ENCODE results near the gene CDC5L. TPM values are rescaled to one million over a fixed set of nuclear protein-coding genes. Genes with fewer than 3 reads are reported as not detected.
"Not testable (repeated sequence)": the region's sequence is repeated elsewhere in the genome, so short reads cannot be mapped to it uniquely, and the experiment has no call there.

CDC5L gene
- 10 to 100 TPM; 35.3 to 47.1 (median 39.3) TPM for polyA plus RNA-seq (ENCODE audit: insufficient read length in 3 of 3)
- long read RNA-seq, donor 1, full-length matches to known transcripts, result 1 of 1 reads
- long read RNA-seq, donor 1, partial matches to known transcripts, result 0 of 1 reads
- long read RNA-seq, donor 1, other reads (novel, unspliced or antisense), result 0 of 1 reads
- long read RNA-seq, donor 2, full-length matches to known transcripts, result 3 of 54 reads
- long read RNA-seq, donor 2, partial matches to known transcripts, result 51 of 54 reads
- long read RNA-seq, donor 2, other reads (novel, unspliced or antisense), result 0 of 54 reads
- long read RNA-seq, donor 3, full-length matches to known transcripts, result 9 of 36 reads
- long read RNA-seq, donor 3, partial matches to known transcripts, result 27 of 36 reads
- long read RNA-seq, donor 3, other reads (novel, unspliced or antisense), result 0 of 36 reads
- long read RNA-seq, donor 4, full-length matches to known transcripts, result 5 of 10 reads
- long read RNA-seq, donor 4, partial matches to known transcripts, result 5 of 10 reads
- long read RNA-seq, donor 4, other reads (novel, unspliced or antisense), result 0 of 10 reads
- long read RNA-seq, donor 5, result 0 reads
- long read RNA-seq, donor 6, full-length matches to known transcripts, result 4 of 57 reads
- long read RNA-seq, donor 6, partial matches to known transcripts, result 53 of 57 reads
- long read RNA-seq, donor 6, other reads (novel, unspliced or antisense), result 0 of 57 reads
- long read RNA-seq, donor 7, full-length matches to known transcripts, result 8 of 100 reads
- long read RNA-seq, donor 7, partial matches to known transcripts, result 92 of 100 reads
- long read RNA-seq, donor 7, other reads (novel, unspliced or antisense), result 0 of 100 reads
- long read RNA-seq, donor 8, result 0 reads
- long read RNA-seq, donor 9, full-length matches to known transcripts, result 7 of 12 reads
- long read RNA-seq, donor 9, partial matches to known transcripts, result 5 of 12 reads
- long read RNA-seq, donor 9, other reads (novel, unspliced or antisense), result 0 of 12 reads
- long read RNA-seq, donor 10, partial matches to known transcripts, result 22 of 22 reads
- long read RNA-seq, donor 10, other reads (novel, unspliced or antisense), result 0 of 22 reads
- long read RNA-seq, donor 11, full-length matches to known transcripts, result 5 of 5 reads
- long read RNA-seq, donor 11, partial matches to known transcripts, result 0 of 5 reads
- long read RNA-seq, donor 11, other reads (novel, unspliced or antisense), result 0 of 5 reads
- long read RNA-seq, donor 12, full-length matches to known transcripts, result 1 of 20 reads
- long read RNA-seq, donor 12, partial matches to known transcripts, result 19 of 20 reads
- long read RNA-seq, donor 12, other reads (novel, unspliced or antisense), result 0 of 20 reads
- long read RNA-seq, donor 13, result 0 reads
- long read RNA-seq, donor 14, full-length matches to known transcripts, result 7 of 13 reads
- long read RNA-seq, donor 14, partial matches to known transcripts, result 6 of 13 reads
- long read RNA-seq, donor 14, other reads (novel, unspliced or antisense), result 0 of 13 reads
- long read RNA-seq, donor 15, full-length matches to known transcripts, result 4 of 4 reads
- long read RNA-seq, donor 15, partial matches to known transcripts, result 0 of 4 reads
- long read RNA-seq, donor 15, other reads (novel, unspliced or antisense), result 0 of 4 reads
- long read RNA-seq, donor 16, full-length matches to known transcripts, result 13 of 32 reads
- long read RNA-seq, donor 16, partial matches to known transcripts, result 19 of 32 reads
- long read RNA-seq, donor 16, other reads (novel, unspliced or antisense), result 0 of 32 reads

GRCh38 chr6:44387346-44388134 lies at the start of gene CDC5L:
Gene CDC5L (plus strand): TSS chr6:44387706. CDS start chr6:44387824, 118 bp downstream.
- DNase-seq (ENCODE audit: extremely low read depth in 1 of 11, low read depth in 9 of 11, low spot score in 4 of 11), result peak; percentile 98 to 100 (median 99)

- peak; percentile 28 to 68 (median 45) for DNase-seq (ENCODE audit: extremely low read depth in 1 of 11, low read depth in 9 of 11, low spot score in 4 of 11)
Observed at GRCh38 chr6:44338228-44339122, 49.0 kb upstream of the CDC5L start.

GRCh38 chr6:44339301-44339700 lies 48.2 kb upstream of the CDC5L start:
- no peak for DNase-seq (ENCODE audit: extremely low read depth in 1 of 11, low read depth in 9 of 11, low spot score in 4 of 11)

GRCh38 chr6:44339763-44340625 lies 47.5 kb upstream of the CDC5L start:
- DNase-seq (ENCODE audit: extremely low read depth in 1 of 11, low read depth in 9 of 11, low spot score in 4 of 11), result no peak

- DNase-seq (ENCODE audit: extremely low read depth in 1 of 11, low read depth in 9 of 11, low spot score in 4 of 11), result peak in 8 of 11 donors; percentile 13 to 53 (median 44)
Observed at GRCh38 chr6:44341095-44341890, 46.2 kb upstream of the CDC5L start.

GRCh38 chr6:44342052-44342451 lies 45.5 kb upstream of the CDC5L start:
- no peak for DNase-seq (ENCODE audit: extremely low read depth in 1 of 11, low read depth in 9 of 11, low spot score in 4 of 11)

GRCh38 chr6:44342489-44342888 lies 45.0 kb upstream of the CDC5L start, which contains the start of gene SPATS1:
Gene SPATS1 (plus strand): TSS chr6:44342650. CDS start chr6:44343096, 446 bp downstream.
- peak in 6 of 11 donors; percentile 15 to 22 (median 18) for DNase-seq (ENCODE audit: extremely low read depth in 1 of 11, low read depth in 9 of 11, low spot score in 4 of 11)

GRCh38 chr6:44346818-44347217 lies 40.7 kb upstream of the CDC5L start:
- not testable (repeated sequence) for DNase-seq (ENCODE audit: extremely low read depth in 1 of 11, low read depth in 9 of 11, low spot score in 4 of 11)

- DNase-seq (ENCODE audit: extremely low read depth in 1 of 11, low read depth in 9 of 11, low spot score in 4 of 11), result no peak
Observed at GRCh38 chr6:44349904-44350649, 37.4 kb upstream of the CDC5L start.

GRCh38 chr6:44350650-44350994 lies 36.9 kb upstream of the CDC5L start:
- not testable (repeated sequence) for DNase-seq (ENCODE audit: extremely low read depth in 1 of 11, low read depth in 9 of 11, low spot score in 4 of 11)

GRCh38 chr6:44352259-44352658 lies 35.2 kb upstream of the CDC5L start:
- no peak for DNase-seq (ENCODE audit: extremely low read depth in 1 of 11, low read depth in 9 of 11, low spot score in 4 of 11)

GRCh38 chr6:44353336-44353735 lies 34.2 kb upstream of the CDC5L start:
- DNase-seq (ENCODE audit: extremely low read depth in 1 of 11, low read depth in 9 of 11, low spot score in 4 of 11), result no peak

GRCh38 chr6:44355640-44356039 lies 31.9 kb upstream of the CDC5L start:
- no peak for DNase-seq (ENCODE audit: extremely low read depth in 1 of 11, low read depth in 9 of 11, low spot score in 4 of 11)

- no peak for DNase-seq (ENCODE audit: extremely low read depth in 1 of 11, low read depth in 9 of 11, low spot score in 4 of 11)
Observed at GRCh38 chr6:44356487-44356886, 31.0 kb upstream of the CDC5L start.
